Kasumi-1 (cell line): Measurements from ENCODE around the gene NTRK2.
"Not testable (repeated sequence)": the region's sequence is repeated elsewhere in the genome, so short reads cannot be mapped to it uniquely, and the experiment has no call there.

ENCODE experiments used
- DNase-seq, 2 experiments: peaks; one replicate each; lab custom pipeline; 2025; lab: John Stamatoyannopoulos, UW

Gene NTRK2

GRCh38 chr9:85067792-85068191 lies 398.3 kb downstream of the NTRK2 start:
- DNase-seq = no peak

- DNase-seq = not testable (repeated sequence)
These were observed 399.9 kb downstream of the NTRK2 start for GRCh38 chr9:85069421-85069820.
